Common myeloid progenitor, CD34-positive (primary cell): ENCODE results near the gene PBX3.

Experiments used
- CTCF ChIA-PET: fragments of 350-600 bp; sonication (Branson Sonifier 250); formaldehyde crosslinking; loops from one replicate; lab custom pipeline; 2021; ENCODE audit warnings: antibody characterized with exemption; lab: Charles Lee
- POLR2A ChIA-PET: fragments of 350-600 bp; sonication (Branson Sonifier 250); formaldehyde crosslinking; loops from one replicate; lab custom pipeline; 2021; ENCODE audit warnings: antibody characterized with exemption; lab: Charles Lee
- DNase-seq, 3 donors: peaks; one replicate each; pipeline versions ENCODE4 v3.0.0 to v3.0.0-alpha.2; 2013
- H3K27ac ChIP-seq, 2 experiments: 1 replicate in 1 of 2; 2 replicates in 1 of 2; pipeline ENCODE4 v1.7.0; 2013; ENCODE audit warnings: inconsistent platforms in 2 of 2, low read length in 2 of 2, mild to moderate bottlenecking in 2 of 2, low read depth in 1 of 2, moderate library complexity in 1 of 2; ENCODE audit not compliant: severe bottlenecking in 2 of 2, insufficient read depth in 1 of 2, poor library complexity in 1 of 2
- H3K27me3 ChIP-seq, 5 experiments: replicated peaks in 2 of 5; 1 replicate in 3 of 5; 2 replicates in 2 of 5; pipeline versions ENCODE4 v1.6.1 to v1.7.0; 2013; ENCODE audit warnings: low read length in 4 of 5, mild to moderate bottlenecking in 2 of 5, moderate library complexity in 2 of 5, inconsistent platforms in 1 of 5; ENCODE audit not compliant: insufficient read depth in 5 of 5, control insufficient read depth in 4 of 5
- H3K36me3 ChIP-seq, 4 experiments: 1 replicate in 2 of 4; 2 replicates in 2 of 4; pipeline versions ENCODE4 v1.6.1 to v1.7.0; 2013; ENCODE audit warnings: low read length in 3 of 4, control low read depth in 1 of 4, mild to moderate bottlenecking in 1 of 4; ENCODE audit not compliant: control insufficient read depth in 4 of 4, insufficient read depth in 4 of 4
- H3K4me1 ChIP-seq, 4 experiments: 1 replicate in 3 of 4; 2 replicates in 1 of 4; pipeline versions ENCODE4 v1.6.1 to v1.7.1; 2013; ENCODE audit warnings: low read length in 3 of 4, mild to moderate bottlenecking in 3 of 4, control low read depth in 1 of 4, inconsistent platforms in 1 of 4, moderate library complexity in 1 of 4; ENCODE audit not compliant: control insufficient read depth in 4 of 4, insufficient read depth in 4 of 4; ENCODE audit errors: control extremely low read depth in 1 of 4
- H3K4me3 ChIP-seq, 7 experiments: 1 replicate in 4 of 7; 2 replicates in 3 of 7; pipeline versions ENCODE4 v1.5.1 to v1.7.0; 2013; ENCODE audit warnings: mild to moderate bottlenecking in 7 of 7, low read length in 6 of 7, moderate library complexity in 6 of 7, inconsistent platforms in 2 of 7, low read depth in 2 of 7, control low read depth in 1 of 7; ENCODE audit not compliant: insufficient read depth in 4 of 7, control insufficient read depth in 1 of 7; ENCODE audit errors: extremely low read depth in 1 of 7
- H3K9me3 ChIP-seq, 5 experiments: 1 replicate in 4 of 5; 2 replicates in 1 of 5; pipeline versions ENCODE4 v1.6.1 to v1.7.1; 2013; ENCODE audit warnings: low read length in 4 of 5, mild to moderate bottlenecking in 2 of 5, inconsistent platforms in 1 of 5, low read depth in 1 of 5, moderate library complexity in 1 of 5; ENCODE audit not compliant: control insufficient read depth in 4 of 5, insufficient read depth in 2 of 5; ENCODE audit errors: control extremely low read depth in 1 of 5
- WGBS: methylation state at CpG from one replicate; pipeline ENCODE4 v1.1.5; 2013; ENCODE audit not compliant: insufficient coverage; 5-methylcytosine and 5-hydroxymethylcytosine counted together

The PBX3 gene

DNA sequence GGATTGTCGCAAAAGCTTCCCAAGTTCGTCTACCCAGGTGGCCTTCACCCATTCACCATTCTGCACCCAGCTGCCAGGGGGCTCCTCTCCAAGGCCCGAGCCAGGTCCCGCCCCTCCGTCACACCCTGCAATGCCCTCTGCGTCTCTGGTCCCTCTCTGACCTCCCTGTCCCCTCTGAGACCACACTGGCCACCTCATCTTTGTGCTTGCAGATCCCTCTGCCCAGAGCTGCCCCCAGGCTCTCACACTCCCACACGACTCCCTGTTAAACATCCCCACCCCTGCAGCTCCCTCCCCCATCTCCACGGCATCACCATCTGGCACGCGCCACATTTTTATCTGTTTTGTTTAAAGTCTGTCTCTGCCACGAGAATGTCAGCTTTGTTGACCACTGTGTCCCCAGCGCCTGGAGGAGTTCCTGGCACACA, 243.6 kb downstream of the PBX3 start:
- Histone ChIP-seq H3K4me3 (no peak overlapping the region), H3K9me3 (no peaks in the 10 kb centered on the region), H3K27ac (no peak overlapping the region), H3K36me3 (no peaks in the 10 kb centered on the region), H3K4me1 (no peaks in the 10 kb centered on the region), H3K27me3 (no peaks in the 10 kb centered on the region)
- no peak for DNase-seq
- ChIA-PET CTCF (no interaction called here), POLR2A (no interaction called here)
- WGBS: 91% methylated on average over 4 of the region's 12 CpGs

DNA sequence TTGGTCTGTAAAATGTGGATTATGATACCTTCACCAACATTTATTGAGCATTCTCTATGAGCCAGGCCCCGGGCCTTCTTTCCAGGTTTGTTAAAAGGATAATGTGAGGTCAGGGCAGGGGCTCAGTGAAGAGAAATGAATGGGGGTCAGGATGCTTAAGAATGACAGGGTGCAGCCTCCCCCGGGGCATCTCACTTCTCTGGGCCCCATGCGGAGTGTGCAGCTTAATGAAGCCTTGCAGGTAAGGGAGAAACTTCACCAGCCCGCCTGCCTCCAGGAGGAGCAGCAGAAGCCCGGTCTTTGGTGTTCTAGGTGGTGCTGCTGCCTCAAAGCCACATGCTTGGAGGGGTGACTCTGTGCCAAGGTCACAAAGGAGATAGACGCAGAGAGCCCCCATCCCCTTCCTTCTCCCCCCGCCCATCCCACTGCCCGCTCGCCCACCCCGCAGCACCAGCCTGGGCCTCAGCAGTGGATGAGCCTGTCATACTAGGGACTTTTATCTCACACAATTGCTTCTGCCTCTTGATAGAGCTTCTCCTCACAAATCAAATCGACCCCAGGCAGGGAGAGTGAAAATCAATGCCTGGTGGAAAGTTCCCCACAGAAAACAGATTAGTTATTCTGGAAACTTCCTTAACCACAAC, 244.8 kb downstream of the PBX3 start:
- POLR2A ChIA-PET: no interaction called here
- DNase-seq: no peak

DNA sequence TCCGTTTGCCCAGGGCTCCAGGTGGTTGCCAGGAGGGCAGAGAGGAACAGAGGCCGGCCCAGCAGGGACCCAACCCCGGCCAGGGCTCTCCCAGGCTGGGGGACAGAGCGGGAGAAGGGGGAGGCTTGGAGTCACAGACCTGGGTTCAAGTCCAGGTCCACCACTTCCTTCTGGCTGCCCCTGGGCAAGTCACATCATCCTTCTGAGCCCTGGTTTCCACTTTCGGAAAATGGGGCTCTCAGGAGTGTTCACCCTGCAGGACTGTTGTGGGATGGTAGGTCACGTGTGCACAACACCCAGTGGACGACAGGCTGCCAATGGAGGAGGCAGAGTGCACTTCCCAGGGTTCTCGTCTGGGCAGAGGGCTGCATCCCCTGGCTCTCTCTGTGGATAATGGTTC, 245.4 kb downstream of the PBX3 start:
- Histone ChIP-seq H3K4me3 (no peak overlapping the region), H3K36me3 (no peaks in the 10 kb centered on the region), H3K27ac (no peak overlapping the region), H3K4me1 (no peaks in the 10 kb centered on the region), H3K9me3 (no peaks in the 10 kb centered on the region), H3K27me3 (no peaks in the 10 kb centered on the region)
- DNase-seq: no peak
- WGBS: 98% methylated on average over 6 of the region's 8 CpGs
- CTCF ChIA-PET: no interaction called here
- POLR2A ChIA-PET: no interaction called here

More for the DNA sequence above, 244.8 kb downstream of the PBX3 start:
- no peaks in the 10 kb centered on the region for H3K4me1 ChIP-seq
- CTCF ChIA-PET: no interaction called here
- WGBS: 91% methylated on average over 6 of the region's 11 CpGs
- H3K27me3 ChIP-seq: no peaks in the 10 kb centered on the region
- no peak overlapping the region for H3K27ac ChIP-seq
- H3K36me3 ChIP-seq: no peaks in the 10 kb centered on the region
- no peak overlapping the region for H3K4me3 ChIP-seq
- no peaks in the 10 kb centered on the region for H3K9me3 ChIP-seq

DNA sequence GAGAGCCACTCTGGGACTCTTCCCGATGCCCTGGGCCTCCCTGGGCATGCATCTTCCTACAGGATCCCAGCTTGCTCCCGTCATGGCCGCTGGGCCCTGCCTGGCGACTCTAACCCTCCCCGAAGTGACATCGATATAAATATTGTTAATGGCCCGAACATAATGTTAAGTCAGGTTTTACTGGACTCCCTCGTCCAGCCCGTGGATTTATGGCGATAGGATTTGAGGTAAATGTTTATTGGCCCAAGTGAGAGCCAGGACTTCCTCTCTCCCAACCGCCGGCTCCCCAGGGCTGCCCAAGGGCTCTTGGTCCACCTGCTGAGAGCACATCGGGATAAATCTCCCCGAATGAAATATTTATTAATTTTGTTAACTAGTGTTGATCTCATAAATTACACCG, 246.3 kb downstream of the PBX3 start:
- 100% methylated on average over 9 of the region's 15 CpGs for WGBS
- ChIA-PET POLR2A (no interaction called here), CTCF (no interaction called here)
- H3K4me1 ChIP-seq: no peaks in the 10 kb centered on the region
- no peak overlapping the region for H3K27ac ChIP-seq
- H3K4me3 ChIP-seq: no peak overlapping the region
- no peaks in the 10 kb centered on the region for H3K27me3 ChIP-seq
- no peaks in the 10 kb centered on the region for H3K9me3 ChIP-seq
- DNase-seq: no peak
- no peaks in the 10 kb centered on the region for H3K36me3 ChIP-seq

DNA sequence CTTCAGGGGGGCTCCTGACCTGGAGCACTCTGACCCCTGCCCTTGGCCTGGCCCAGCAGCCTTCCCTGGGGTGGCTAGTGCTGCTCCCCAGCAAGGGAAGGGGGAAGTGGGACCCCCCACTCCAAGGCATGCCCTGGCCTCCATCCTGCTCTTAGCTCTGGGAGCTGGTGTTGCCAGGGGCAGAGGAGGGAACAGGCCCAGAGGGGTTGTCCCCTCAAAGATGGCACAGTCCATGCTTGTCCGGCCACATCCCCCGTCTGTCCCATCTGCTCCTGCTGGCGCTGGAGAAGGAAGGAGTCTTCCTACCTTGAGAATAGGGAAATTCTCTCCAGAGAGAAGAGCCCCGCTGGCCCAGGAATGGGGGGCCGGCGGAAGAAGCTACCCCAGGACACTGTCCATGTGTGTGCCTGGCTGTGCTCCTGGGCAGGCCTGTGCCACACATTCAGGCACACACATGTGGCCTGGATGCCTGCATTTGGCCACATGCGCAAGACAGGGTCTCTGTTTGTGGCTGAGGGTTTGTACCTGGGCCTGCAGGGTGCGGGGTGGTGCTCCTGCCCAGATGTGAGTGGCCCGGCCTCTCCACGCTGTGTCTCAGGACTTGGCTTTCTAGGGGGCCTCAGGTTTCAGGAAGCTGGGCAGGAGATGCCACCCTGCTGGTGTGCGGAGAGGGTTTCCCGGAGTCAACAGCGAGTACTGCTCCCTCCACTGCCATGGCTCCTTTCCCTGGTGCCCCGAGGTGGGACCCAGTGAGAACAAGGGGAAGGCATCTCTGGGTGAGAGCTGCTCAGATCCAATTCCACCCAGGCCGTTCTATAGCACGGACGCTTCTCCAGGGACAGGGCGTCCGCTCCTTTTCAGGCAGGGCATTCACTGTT, 247.1 kb downstream of the PBX3 start:
- 100% methylated on average over 19 of the region's 19 CpGs for WGBS
- Histone ChIP-seq H3K27me3 (no peaks in the 10 kb centered on the region), H3K27ac (no peak overlapping the region), H3K4me3 (no peak overlapping the region), H3K9me3 (no peaks in the 10 kb centered on the region), H3K36me3 (no peaks in the 10 kb centered on the region), H3K4me1 (no peaks in the 10 kb centered on the region)
- ChIA-PET CTCF (no interaction called here), POLR2A (no interaction called here)
- no peak for DNase-seq

DNA sequence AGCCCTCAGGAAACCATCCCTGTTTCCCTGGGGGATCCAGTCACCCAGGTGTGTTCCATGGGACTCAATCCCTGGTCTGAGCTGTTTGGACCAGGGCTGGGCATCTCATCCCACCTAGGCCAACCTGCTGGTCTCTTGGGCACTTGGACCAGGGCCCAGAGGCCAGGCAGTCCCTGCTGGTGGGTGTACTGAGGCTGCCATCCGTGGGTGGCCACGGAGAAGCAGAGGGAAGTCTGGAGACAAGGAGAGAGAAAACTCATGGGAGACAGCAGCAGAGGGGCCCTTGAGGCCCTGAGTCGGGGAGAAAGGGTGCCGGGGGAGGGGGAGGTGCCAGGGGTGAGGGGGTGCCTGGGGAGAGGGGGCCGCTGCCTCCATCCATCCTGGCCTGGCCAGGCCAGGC, 247.8 kb downstream of the PBX3 start:
- ChIA-PET POLR2A (no interaction called here), CTCF (no interaction called here)
- no peaks in the 10 kb centered on the region for H3K27me3 ChIP-seq
- no peak overlapping the region for H3K27ac ChIP-seq
- no peak for DNase-seq
- no peaks in the 10 kb centered on the region for H3K36me3 ChIP-seq
- no peak overlapping the region for H3K4me3 ChIP-seq
- 100% methylated on average over 2 of the region's 5 CpGs for WGBS
- no peaks in the 10 kb centered on the region for H3K4me1 ChIP-seq
- no peaks in the 10 kb centered on the region for H3K9me3 ChIP-seq

DNA sequence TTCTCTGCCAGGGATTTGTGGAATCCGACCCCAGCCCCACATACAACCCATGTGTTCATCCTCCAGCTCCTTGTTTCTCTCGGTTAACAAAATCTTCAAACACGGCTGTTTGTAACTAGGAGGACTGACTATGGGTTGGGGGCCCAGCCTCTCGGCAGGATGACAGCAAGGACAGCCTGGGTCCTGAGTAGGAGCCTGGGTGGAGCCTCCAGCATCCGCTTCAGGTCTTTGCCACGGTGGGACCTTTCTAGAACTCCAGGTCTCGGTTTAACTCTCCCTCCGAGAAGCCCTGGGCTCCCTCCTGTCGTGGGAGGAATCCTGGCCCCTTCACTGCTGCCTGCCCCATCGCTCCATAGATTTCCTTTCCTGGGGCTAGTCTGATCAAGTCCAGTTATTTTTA, 248.5 kb downstream of the PBX3 start:
- 94% methylated on average over 10 of the region's 10 CpGs for WGBS
- Histone ChIP-seq H3K4me1 (no peaks in the 10 kb centered on the region), H3K27me3 (no peaks in the 10 kb centered on the region), H3K27ac (no peak overlapping the region), H3K4me3 (no peak overlapping the region), H3K36me3 (no peaks in the 10 kb centered on the region), H3K9me3 (no peaks in the 10 kb centered on the region)
- ChIA-PET POLR2A (no interaction called here), CTCF (no interaction called here)
- DNase-seq: no peak
